Mesodermal cell (in vitro differentiated cells): ENCODE data around the gene GLT6D1.
"Not testable (repeated sequence)": the region's sequence is repeated elsewhere in the genome, so short reads cannot be mapped to it uniquely, and the experiment has no call there.

ENCODE experiments used
- H3K27ac ChIP-seq: 2 replicates; pipeline ENCODE4 v1.7.0; 2013; ENCODE audit warnings: mild to moderate bottlenecking, low read depth, low read length, moderate library complexity; ENCODE audit not compliant: severe bottlenecking
- H3K36me3 ChIP-seq: 2 replicates; pipeline ENCODE4 v1.7.1; 2013; ENCODE audit warnings: mild to moderate bottlenecking, low read length, moderate library complexity; ENCODE audit not compliant: control insufficient read depth, insufficient read depth
- H3K4me1 ChIP-seq: one replicate; pipeline ENCODE4 v1.7.1; 2013; ENCODE audit warnings: mild to moderate bottlenecking, low read length; ENCODE audit not compliant: insufficient read depth, control insufficient read depth, poor library complexity, severe bottlenecking
- H3K4me3 ChIP-seq: 2 replicates; pipeline ENCODE4 v1.7.0; 2013; ENCODE audit warnings: low read length, control low read depth, mild to moderate bottlenecking; ENCODE audit not compliant: insufficient read depth, poor library complexity, severe bottlenecking; ENCODE audit errors: extremely low read depth
- H3K9me3 ChIP-seq: 2 replicates; pipeline ENCODE4 v1.7.1; 2013; ENCODE audit warnings: mild to moderate bottlenecking, low read length, moderate library complexity; ENCODE audit not compliant: control insufficient read depth
- WGBS, 2 experiments: methylation state at CpG; one replicate each; pipeline ENCODE4 v1.1.5; 2013; ENCODE audit warnings: missing lambda C conversion rate in 2 of 2; ENCODE audit not compliant: insufficient coverage in 2 of 2; 5-methylcytosine and 5-hydroxymethylcytosine counted together

Gene GLT6D1

DNA sequence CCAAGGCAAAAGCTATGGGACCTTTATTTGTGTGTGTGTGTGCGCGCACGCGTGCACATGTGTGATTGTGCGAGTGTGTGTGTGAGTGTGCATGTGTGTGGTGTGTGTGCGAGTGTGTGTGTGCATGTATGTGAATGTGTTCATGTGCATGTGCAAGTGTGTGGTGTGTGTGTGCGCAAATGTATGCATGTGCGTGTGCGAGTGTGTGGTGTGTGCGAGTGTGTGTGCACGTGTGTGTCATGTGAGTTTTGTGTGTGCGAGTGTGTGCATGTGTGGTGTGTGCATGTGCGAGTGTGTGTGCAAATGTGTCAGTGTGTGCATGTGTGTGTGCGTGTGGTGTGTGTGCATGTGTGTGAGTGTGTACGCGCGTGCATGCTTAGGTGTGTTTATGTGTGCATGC, 11.1 kb upstream of the GLT6D1 start:
- peaks cover 62% of the 10 kb centered on the region for H3K9me3 ChIP-seq
- no peak overlapping the region for H3K27ac ChIP-seq
- no peaks in the 10 kb centered on the region for H3K36me3 ChIP-seq
- H3K4me1 ChIP-seq, result no peaks in the 10 kb centered on the region
- H3K4me3 ChIP-seq, result no peak overlapping the region
- WGBS, 2 experiments, result 93 to 96% methylated on average over 17 of the region's 17 CpGs

DNA sequence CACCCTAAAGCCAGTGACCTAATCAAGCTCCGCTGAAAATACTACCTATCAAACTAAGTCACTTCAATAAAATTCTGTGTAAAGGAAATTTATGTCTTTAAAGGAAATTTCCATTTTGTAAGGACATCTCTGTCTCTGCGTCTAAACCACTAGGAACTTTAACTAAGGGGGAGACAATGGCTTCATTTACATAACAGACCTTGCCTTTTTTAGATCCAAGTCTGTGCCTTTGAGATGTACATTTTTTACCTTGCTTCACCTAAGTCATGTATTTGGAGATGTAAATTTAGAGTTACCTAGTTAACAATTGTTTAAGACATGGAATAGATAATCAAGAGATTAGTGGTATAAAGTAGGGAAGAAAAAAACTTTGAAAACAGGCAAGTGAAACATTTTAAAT, 10.2 kb upstream of the GLT6D1 start:
- Histone ChIP-seq H3K36me3 (no peaks in the 10 kb centered on the region), H3K9me3 (peaks cover 68% of the 10 kb centered on the region), H3K4me3 (no peak overlapping the region), H3K27ac (no peak overlapping the region), H3K4me1 (no peaks in the 10 kb centered on the region)
- no CpG with 5 or more reads among the region's 2 CpGs for WGBS, 2 experiments

DNA sequence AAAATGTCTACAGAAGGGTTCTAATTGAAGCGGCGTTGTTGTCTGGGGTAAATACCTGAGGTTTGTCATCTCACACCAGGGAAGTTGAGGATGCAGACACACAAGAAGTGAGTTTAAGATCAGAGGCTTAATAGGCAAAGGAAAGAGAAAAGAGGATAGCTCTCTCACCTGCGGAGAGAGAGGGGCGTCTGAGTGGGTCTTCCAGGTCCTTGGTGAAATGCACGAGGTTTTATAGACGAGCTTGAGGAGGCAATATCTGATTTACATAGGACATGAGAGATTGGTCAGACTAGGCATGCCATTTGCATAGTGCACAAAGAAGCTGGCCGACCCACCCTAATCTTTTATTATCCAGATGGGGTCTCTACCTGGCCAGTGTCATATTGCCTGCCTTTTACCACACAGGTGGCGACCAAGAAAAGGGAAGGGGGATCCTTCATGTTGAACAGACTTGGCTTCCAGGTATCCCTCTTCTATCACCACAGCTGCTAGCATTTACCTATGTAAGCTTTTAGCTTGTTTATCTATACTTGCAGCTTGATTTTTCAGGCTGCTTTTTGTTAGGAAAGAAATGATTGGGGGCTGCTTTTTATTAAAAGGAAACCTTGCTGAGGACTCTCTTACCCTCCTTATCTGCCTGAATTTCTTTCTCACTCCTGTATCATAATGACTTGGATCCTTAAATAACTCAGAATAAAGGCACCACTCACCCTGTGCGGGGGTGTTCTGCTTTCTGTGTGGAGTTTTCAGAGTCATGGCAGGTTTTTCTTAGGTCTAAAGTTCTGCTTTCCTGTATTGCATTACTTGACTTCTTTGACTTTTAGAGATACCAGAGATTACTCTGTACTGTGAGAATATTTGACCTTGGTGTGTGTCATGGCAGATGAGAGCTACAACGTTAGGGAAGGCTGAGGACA, 9.4 kb upstream of the GLT6D1 start:
- H3K9me3 ChIP-seq, result peaks cover 75% of the 10 kb centered on the region
- no peak overlapping the region for H3K27ac ChIP-seq
- no peak overlapping the region for H3K4me3 ChIP-seq
- 82 to 84% methylated on average over 9 of the region's 10 CpGs for WGBS, 2 experiments
- no peaks in the 10 kb centered on the region for H3K36me3 ChIP-seq
- no peaks in the 10 kb centered on the region for H3K4me1 ChIP-seq

DNA sequence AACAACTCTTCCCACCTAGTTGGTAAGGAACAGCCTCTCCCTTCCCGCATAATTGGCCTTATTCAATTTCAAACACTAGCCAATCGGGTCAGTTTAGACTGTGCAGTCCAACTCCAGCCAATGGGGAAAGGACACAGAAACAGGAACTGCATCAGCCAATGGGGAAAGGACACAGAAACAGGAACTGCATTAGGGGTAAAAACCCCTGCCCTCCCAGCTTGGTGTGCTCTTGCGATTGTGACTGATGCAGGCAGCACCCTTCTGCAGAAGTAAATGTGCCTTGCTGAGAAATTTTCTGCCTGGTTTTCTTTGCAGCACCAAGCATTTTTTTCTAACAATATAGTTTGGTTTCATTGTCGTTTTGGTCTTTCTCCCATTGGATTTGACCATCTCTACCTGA, 8.5 kb upstream of the GLT6D1 start:
- Histone ChIP-seq H3K27ac (no peak overlapping the region), H3K9me3 (peaks cover 74% of the 10 kb centered on the region), H3K36me3 (no peaks in the 10 kb centered on the region), H3K4me3 (no peak overlapping the region), H3K4me1 (no peaks in the 10 kb centered on the region)
- WGBS, 2 experiments, result 82 to 84% methylated on average over 3 of the region's 4 CpGs

DNA sequence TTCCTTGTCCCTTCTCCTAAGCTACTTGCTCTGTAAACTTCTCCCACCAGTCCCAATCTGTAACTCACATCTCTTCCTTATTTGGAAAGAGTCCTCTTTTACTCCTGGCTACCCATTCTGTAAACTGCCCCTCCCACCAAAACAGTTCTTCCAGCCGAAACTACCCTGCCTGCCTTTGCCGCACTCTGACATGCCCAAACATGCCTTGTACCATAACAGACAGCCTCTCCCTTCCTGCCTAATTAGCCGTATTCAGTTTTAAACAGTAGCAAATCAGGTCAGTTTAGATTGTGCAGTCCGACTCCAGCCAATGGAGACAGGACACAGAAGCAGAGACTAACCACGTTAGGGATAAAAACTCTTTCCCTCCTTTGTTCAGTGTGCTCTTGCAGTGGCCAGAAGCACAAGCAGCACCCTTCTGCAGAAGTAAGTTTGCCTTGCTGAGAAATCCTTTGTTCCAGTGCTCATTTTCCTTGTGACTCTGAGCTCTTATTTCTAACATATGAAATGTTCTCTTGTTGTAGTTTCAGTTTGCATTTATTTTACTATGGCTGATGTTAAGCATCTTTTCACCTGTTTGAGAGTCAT, 5.4 kb upstream of the GLT6D1 start:
- WGBS, 2 experiments, result 83% methylated on average over 5 of the region's 5 CpGs
- H3K27ac ChIP-seq, result no peak overlapping the region
- H3K36me3 ChIP-seq, result no peaks in the 10 kb centered on the region
- H3K4me3 ChIP-seq, result no peak overlapping the region
- no peaks in the 10 kb centered on the region for H3K4me1 ChIP-seq
- H3K9me3 ChIP-seq, result peaks cover 55% of the 10 kb centered on the region

DNA sequence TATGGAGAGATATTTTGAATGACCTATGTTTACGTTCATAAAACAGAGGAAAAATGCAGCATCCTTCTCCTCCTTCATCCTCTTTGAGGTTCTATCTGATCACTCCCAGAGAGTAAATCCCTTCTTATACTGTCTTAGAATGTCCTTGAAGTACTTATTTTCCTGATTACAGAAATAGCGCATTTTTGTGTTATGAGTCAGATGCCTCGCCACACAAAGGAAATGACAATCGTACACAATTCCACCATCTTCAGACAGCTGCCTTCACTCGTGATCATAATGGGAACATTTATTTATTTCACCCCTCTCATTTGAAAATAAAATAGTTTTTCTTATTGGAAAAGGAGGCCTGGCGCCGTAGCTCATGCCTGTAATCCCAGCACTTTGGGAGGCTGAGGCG, 2.4 kb upstream of the GLT6D1 start:
- Histone ChIP-seq H3K4me3 (no peak overlapping the region), H3K9me3 (peaks cover 27% of the 10 kb centered on the region), H3K36me3 (no peaks in the 10 kb centered on the region), H3K4me1 (no peaks in the 10 kb centered on the region), H3K27ac (no peak overlapping the region)
- 100% methylated on average over 3 of the region's 8 CpGs; no CpG with 5 or more reads in 1 of the 2 experiments for WGBS, 2 experiments

DNA sequence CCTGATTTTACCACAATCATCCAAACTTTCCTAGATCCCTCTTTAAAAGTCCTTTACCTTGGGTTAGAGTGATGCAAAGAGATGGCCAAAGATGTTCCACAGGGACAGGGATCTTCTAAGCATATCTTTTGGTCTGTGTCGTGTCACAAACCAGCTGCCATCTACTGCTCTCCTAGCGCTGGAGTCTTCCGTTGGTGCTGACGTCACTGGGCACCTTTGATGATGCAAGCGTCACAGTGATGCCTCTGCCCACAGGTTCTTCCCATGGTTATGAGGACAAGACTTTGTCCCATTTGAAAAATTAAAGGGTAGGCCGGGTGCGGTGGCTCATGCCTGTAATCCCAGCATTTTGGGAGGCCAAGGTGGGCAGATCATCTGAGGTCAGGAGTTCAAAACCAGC, 1.7 kb upstream of the GLT6D1 start:
- H3K36me3 ChIP-seq, result no peaks in the 10 kb centered on the region
- H3K27ac ChIP-seq, result no peak overlapping the region
- H3K9me3 ChIP-seq, result peaks cover 24% of the 10 kb centered on the region
- 72 to 91% methylated on average over 4 to 7 of the region's 7 CpGs for WGBS, 2 experiments
- no peak overlapping the region for H3K4me3 ChIP-seq
- no peaks in the 10 kb centered on the region for H3K4me1 ChIP-seq

DNA sequence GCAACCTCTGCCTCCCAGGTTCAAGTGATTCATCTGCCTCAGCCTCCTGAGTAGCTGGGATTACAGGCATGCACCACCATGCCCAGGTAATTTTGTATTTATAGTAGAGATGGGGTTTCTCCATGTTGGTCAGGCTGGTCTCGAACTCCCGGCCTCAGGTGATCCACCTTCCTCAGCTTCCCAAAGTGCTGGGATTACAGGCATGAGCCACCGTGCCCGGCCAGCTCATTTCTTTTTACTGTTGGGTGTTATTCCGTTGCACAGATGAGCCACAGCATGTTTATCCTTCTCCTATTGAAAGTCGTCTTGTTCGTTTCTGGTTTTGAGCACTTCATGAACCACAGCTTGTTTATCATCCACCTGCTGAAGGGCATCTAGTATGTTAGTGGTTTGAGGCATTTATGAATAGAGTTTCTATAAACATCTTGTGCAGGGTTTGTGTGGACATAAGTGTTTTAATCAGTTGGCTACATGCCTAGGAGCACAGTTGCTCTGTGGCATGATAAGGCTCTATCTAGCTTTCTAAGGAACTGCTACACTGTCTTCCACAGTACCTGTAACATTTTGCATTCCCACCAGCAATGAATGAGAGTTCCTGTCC, 2.3 kb downstream of the GLT6D1 start:
- H3K36me3 ChIP-seq, H3K27ac ChIP-seq, H3K9me3 ChIP-seq, H3K4me1 ChIP-seq, H3K4me3 ChIP-seq: not testable (repeated sequence)
- 92 to 93% methylated on average over 5 to 7 of the region's 7 CpGs for WGBS, 2 experiments

DNA sequence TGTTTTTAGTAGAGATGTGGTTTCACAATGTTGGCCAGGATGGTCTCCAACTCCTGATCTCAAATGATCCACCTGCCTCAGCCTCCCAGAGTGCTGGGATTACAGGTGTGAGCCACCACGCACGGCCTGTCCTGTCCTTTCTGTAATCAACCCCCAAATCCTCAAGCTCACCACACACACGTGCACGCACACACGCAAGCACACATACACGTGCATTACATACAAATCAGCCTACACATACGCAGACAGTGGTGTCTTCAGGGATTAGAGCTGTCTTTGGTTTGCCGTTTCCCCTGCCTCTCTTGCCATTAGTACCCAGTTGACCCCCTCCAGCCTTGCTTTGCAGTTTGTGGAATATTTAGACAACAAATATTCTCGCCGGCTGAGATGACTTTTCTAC, 6.5 kb downstream of the GLT6D1 start:
- Histone ChIP-seq H3K36me3 (no peaks in the 10 kb centered on the region), H3K4me1 (no peaks in the 10 kb centered on the region), H3K9me3 (peaks cover 9% of the 10 kb centered on the region), H3K4me3 (no peak overlapping the region), H3K27ac (no peak overlapping the region)
- 80 to 91% methylated on average over 8 of the region's 10 CpGs for WGBS, 2 experiments

DNA sequence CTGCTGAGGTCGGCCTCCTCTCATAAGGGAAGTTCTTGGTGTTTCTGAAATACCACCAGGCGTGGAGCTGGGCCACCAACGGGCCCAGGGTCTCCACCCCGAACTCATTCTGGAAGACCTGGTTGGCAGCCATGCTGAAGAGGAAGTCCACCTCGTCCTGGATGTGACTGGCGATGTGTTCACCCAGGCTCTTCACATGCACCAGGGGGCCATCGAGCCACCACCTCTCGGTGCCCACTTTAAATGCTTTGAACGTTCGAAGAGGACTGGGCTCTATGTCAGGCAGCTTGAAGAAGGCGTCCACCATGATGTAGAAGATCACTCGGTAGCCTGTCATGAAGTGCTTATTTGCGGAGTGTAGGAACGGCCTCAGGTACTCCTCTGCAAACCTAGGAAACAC, 15.1 kb downstream of the GLT6D1 start:
- H3K4me1 ChIP-seq, result no peaks in the 10 kb centered on the region
- WGBS, 2 experiments, result 92% methylated on average over 11 to 12 of the region's 14 CpGs

More for the DNA sequence above, 15.1 kb downstream of the GLT6D1 start:
- no peaks in the 10 kb centered on the region for H3K36me3 ChIP-seq
- no peaks in the 10 kb centered on the region for H3K9me3 ChIP-seq
- no peak overlapping the region for H3K27ac ChIP-seq
- no peak overlapping the region for H3K4me3 ChIP-seq
